Esophagus mucosa (tissue), 1 donor: Measurements from ENCODE around the gene CCDC178. TPM values are rescaled to one million over a fixed set of nuclear protein-coding genes. Genes with fewer than 3 reads are reported as not detected.
"Not testable (repeated sequence)": the region's sequence is repeated elsewhere in the genome, so short reads cannot be mapped to it uniquely, and the experiment has no call there.

Experiments used
- ATAC-seq: fragments of 200-7000 bp; cut with Tn5 transposase; one replicate; pipeline ENCODE4 v1.9.1; 2020
- total RNA-seq: library from RNA; stranded (reverse); gene quantifications from one replicate; pipeline ENCODE4 v1.2.4, GENCODE V29; 2023
- donor health status: DM: yes; HTN: yes; CAD: no.

Gene CCDC178
- total RNA-seq, 1 donor from 2014 or later: 0.36 TPM

GRCh38 chr18:33210575-33211189, 229.8 kb downstream of the CCDC178 start:
- no peak for ATAC-seq

- ATAC-seq: no peak
Observed at GRCh38 chr18:33205777-33206176, 234.7 kb downstream of the CCDC178 start.

- ATAC-seq: no peak
Observed at GRCh38 chr18:33201509-33201926, 239.0 kb downstream of the CCDC178 start.

- ATAC-seq: no peak
Observed at GRCh38 chr18:33195795-33196194, 244.7 kb downstream of the CCDC178 start.

- no peak for ATAC-seq
Observed at GRCh38 chr18:33194793-33195192, 245.7 kb downstream of the CCDC178 start.

DNA sequence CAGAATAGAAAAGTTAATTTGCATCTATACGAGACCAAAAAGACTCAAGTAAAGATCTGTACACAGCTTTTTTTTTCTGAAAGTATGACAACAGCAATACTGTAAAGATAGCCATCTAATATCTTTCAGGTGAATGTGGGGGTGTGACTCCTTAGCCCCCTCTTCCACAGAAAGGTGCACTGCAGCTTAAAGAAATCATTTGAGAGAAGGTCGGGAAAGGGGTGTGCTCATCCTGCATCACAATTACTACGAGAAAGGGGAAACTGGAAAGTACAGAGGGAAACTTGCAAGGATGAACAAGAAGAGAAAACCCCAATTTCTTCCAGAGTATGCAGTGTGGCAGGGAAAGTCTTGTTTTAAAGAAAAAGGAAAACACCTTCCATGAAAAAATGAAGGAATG, 255.6 kb downstream of the CCDC178 start:
- no peak for ATAC-seq

DNA sequence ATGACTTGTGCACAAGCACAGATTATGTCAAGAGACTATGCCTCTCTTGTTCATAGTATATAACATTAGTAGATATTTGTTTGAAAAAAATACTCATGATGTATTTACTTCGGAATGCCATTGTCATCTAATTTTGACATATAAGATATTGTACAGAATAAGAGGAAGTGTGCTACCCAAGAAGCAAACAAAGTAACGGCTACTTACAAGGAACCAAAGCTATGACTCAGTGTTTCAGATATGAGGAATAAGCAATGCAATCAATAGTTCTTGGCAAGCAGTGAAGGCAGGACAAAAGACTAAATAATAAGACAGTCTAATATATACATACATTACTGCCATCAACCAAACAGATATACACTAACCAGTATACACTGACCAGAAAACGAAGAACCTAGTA, 256.3 kb downstream of the CCDC178 start:
- ATAC-seq: no peak

DNA sequence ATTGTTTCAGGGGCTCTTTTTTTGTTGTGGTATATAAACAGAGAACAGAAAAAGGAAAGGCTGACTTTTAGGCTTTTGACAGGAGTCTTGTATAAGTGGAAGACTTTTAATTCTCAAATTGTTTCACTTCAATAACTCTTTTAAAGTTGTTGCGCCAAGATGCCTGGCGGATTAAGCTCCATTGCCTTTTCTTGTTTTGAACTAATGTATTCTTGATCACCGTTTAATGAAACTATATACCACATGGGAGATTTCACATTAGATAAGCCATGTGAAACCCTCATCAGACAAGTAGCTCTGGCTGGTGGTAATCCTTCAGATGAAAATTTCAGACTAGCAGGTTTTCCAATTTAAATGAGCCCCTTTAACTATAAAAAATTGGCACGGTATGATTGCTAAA, 257.4 kb downstream of the CCDC178 start:
- no peak for ATAC-seq

DNA sequence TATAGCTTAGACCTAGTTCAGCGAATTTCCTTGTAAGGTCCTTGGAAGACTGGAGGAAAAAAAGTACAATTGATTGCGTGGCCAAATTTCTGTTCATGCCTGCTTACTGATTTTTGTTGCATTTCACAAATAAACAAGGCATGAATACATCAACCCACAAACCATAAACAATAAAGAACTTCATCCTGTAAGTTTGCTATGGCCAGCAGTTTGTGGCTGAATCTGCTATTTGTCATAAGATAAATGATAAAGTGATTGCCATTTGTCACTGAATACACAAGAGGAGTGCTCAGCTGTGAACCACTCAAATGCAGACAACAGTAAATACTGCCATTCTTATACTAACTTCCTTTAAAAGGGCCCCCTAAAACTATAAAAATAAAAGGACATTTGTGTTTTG, 259.5 kb downstream of the CCDC178 start:
- ATAC-seq: no peak

DNA sequence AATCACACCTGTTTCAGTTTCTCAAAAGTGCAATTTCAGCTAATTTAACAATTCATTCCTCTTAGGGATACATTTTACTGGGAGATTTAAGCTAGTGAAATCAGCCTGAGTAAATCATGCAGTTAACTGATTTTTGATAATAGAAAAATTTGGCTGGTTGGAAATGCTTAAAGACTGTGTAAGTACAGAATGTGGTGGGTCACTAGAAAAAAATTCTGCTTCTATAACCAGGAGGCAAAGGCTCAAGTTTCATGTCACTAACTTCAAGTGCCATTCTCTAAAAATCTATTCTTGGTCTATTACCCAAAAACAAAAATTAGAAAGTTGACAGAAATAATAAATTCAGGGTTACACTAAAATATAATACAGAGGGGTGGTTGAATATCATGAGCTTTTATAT, 271.3 kb downstream of the CCDC178 start:
- ATAC-seq: no peak

DNA sequence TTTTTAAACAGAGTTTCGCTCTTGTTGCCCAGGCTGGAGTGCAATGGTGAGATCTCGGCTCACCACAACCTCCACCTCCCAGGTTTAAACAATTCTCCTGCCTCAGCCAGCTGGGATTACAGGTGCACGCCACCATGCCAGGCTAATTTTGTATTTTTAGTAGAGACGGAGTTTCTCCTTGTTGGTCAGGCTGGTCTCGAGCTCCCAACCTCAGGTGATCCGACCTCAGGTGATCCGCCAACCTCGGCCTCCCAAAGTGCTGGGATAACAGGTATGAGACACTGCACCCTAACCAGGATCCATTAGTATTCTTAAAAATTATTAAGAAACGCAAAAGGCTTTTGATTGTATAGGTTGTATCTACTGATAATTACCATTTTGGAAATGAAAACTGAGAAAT, 276.4 kb downstream of the CCDC178 start:
- ATAC-seq: not testable (repeated sequence)

DNA sequence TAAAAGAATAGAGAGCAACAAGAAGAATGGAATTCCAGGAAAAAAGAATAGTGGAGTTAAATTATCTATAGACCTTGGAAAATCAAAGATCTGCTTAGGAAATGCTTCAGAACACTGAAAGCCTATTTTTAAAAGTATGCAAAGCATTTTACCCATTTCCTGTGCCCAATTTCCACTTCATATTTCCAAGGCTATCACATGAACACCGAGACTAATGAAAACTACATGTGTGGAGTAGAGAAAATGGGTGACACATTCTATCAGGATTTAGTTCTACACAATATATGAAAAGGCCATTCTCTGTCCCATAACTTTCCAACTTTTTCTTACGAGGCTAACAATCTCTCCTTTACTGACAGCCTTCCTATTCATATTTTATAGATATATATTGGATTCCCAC, 279.4 kb downstream of the CCDC178 start:
- no peak for ATAC-seq

DNA sequence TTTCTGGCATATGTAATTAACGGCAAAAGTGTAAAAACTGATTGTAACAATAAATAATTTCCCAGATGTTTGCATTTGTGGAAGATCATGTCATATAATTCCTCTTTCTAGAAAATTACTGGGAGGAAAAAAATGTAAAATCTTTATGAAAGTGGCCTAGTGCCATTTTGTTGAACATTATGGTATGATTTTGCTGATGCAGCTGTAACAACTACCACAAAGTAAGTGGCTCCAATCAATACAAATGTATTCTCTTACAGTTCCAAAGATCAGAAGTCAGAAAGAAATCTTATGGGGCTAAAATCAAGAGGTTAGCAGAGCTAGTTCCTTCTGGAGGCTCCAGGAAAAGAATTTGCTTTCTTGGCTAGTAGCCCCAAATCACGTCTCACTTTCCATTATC, 281.4 kb downstream of the CCDC178 start:
- ATAC-seq: no peak

DNA sequence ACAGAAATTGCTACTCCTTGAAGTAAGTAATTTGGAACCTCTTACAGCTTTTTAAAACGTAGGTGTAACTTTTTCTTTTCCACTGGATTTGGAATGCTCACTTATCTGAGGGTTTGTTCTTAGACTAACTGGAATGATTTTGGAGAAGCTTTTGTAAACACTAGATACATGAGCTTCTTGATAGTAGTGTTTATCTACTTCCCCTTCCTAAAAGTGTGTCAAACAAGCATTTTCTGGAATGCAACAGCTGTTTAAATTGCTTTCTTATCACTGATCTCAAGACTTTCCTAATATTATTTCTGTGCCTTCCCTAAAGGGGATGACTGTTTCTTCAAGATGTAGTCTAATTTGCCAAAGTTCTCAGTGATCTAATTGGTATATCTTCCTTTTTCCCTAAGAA, 282.6 kb downstream of the CCDC178 start:
- ATAC-seq: no peak

DNA sequence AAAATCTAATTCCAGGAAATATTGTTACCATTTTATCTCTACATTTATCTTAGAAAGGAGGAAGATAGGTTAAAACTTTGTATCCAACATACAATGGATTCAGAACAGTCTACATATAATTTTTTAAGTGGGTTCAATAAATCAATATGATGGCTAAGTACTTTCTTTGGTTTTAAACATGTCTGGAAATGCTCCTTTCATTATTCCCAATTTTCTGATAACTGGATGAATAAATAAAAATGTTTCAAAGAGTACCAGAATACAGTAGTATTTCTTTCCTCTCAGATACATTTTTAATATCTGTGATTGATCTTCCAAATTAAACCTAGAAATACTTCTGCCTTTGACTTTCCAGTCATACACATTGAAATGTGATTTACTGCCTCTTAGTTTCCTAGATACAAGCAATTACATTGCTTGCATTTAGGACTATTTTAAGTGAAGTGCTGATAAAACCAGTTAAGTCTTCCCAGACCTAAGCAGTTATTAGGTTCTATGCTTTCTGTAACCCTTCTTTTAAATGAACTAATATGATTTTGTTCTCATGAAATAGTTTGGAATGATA, 283.5 kb downstream of the CCDC178 start:
- ATAC-seq: no peak

DNA sequence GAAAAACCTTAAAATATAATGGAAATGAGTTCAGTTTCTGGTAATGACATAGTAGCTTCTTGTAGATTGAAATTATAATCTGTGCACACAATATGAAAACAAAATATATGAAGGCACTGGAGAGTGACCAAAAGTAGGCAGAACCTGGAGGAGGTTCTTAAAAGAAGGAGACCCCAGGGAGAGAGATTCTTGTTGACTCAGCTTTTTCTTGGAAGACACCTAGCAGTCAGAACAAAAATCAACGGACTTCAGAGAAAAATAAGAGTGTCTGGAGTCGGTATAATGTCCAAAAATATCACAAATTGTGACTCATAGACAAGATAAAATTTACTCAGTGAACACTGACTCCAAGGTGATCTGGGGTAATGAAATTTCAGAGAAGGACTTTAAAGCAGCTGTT, 286.5 kb downstream of the CCDC178 start:
- no peak for ATAC-seq

- no peak for ATAC-seq
Observed at GRCh38 chr18:33152376-33152775, 288.1 kb downstream of the CCDC178 start.

DNA sequence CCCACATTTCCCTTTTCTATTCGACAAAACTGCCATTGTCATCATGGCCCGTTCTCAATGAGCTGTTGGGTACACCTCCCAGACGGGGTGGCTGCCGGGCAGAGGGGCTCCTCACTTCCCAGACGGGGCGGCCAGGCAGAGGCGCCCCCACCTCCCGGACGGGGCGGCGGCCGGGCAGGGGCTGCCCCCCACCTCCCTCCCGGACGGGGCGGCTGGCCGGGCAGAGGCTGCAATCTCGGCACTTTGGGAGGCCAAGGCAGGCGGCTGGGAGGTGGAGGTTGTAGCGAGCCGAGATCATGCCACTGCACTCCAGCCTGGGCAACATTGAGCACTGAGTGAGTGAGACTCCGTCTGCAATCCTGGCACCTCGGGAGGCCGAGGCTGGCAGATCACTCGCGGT, 292.7 kb downstream of the CCDC178 start:
- not testable (repeated sequence) for ATAC-seq

GRCh38 chr18:33146014-33146413, 294.5 kb downstream of the CCDC178 start:
- no peak for ATAC-seq

- no peak for ATAC-seq
Observed at GRCh38 chr18:33135951-33136660, 304.4 kb downstream of the CCDC178 start.

GRCh38 chr18:33132657-33133056, 307.9 kb downstream of the CCDC178 start:
- ATAC-seq: no peak

DNA sequence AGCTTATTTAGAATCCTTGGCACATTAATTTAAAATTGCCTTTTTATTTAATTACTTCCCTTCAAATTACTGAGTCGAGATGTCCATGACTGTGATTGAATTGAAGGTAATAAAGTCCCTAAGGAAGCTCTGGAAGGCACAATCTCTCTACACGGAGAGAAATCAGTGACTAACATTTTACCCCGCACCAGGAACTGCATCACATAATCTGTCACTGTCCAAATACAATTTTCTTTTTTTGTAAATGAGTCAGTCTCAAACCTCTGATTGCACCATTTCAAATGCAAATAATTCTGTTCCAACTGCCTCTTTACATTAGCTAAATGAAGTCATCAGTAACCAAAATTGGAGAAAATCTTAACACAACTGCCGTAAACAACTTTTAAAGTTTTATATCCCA, 311.9 kb downstream of the CCDC178 start:
- ATAC-seq: no peak

DNA sequence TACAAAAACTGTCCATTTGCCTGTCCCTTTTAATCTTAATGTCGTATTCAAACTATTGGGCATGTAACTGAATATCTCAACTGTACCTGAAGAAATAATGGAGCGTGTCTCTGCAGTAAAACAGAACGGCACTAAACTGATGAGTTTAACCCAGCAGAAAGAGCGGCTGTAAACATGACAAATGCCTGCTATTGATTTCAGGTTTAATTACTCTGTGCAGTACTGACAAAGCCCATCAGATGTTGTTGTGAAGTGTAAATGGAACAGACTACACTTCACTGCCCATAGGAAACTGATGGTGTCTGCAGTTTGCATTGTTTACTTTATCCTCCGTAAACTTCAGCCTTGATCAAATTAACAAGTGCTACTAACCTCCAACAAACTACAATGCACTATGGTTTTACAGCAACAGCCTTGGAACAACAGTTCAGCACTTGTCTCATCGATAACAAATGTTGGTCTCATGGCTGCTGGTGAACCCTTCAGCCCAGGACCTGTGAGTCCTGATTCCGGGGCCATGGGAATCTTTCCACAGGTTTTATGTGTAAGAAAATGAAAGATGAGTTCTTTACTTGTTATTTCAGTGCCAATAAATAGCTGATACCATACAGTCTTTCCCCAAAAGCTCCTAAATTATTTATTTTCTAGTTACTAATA, 316.5 kb downstream of the CCDC178 start:
- ATAC-seq: no peak

- peak; percentile 88 for ATAC-seq
Observed at GRCh38 chr18:33116376-33116775, 324.1 kb downstream of the CCDC178 start.
